GM12801 (cell line): ENCODE data around the gene PYGB.

Source experiments
- CTCF ChIP-seq: IDR thresholded peaks from one replicate; pipeline ENCODE4 v1.5.1; 2011; ENCODE audit warnings: control low read depth; ENCODE audit not compliant: insufficient read length; ENCODE audit errors: extremely low read depth

PYGB gene

GRCh38 chr20:25257130-25257529 lies 9.2 kb downstream of the PYGB start:
- no peak for TF ChIP-seq CTCF

- no peak for TF ChIP-seq CTCF
Observed at GRCh38 chr20:25257756-25258475, 10.0 kb downstream of the PYGB start.

- no peak for TF ChIP-seq CTCF
Observed at GRCh38 chr20:25258476-25258805, 10.6 kb downstream of the PYGB start.

GRCh38 chr20:25258828-25259227 lies 10.9 kb downstream of the PYGB start:
- no peak for TF ChIP-seq CTCF

- TF ChIP-seq CTCF: no peak
Observed at GRCh38 chr20:25259358-25259757, 11.5 kb downstream of the PYGB start.

GRCh38 chr20:25259788-25260254 lies 11.9 kb downstream of the PYGB start:
- no peak for TF ChIP-seq CTCF

- TF ChIP-seq CTCF: no peak
Observed at GRCh38 chr20:25269057-25269832, 21.4 kb downstream of the PYGB start.
